ENCODE data around the gene NELL1.

NELL1 gene

DNA sequence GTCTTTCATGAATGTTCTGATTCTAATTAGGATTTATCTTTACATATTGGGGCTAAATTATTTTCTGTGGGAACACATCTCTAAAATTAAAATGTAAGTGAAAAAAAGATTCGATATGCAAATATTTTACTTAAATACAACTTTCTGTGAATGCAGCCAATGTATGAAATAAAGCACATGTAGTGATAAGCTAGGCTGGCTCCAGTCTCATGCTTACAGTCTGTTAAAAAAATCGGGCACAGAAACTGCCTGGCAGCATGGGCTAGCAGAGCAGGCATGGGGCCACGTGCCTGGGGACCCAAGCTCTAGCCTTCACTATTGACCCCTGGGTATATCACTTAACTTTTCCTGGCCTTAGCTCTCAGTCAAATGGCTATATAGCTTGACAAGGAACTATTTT, 46.5 kb downstream of the NELL1 start:
- TF ChIP-seq SIN3A (IDR thresholded peaks at IDR 0.05; ENCODE audit: borderline replicate concordance, insufficient read depth, low read length) = no peak
- no peak for TF ChIP-seq TAF1 (IDR thresholded peaks at IDR 0.05; ENCODE audit: borderline replicate concordance, insufficient read depth, low read length)
- no peak for TF ChIP-seq POLR2AphosphoS5 (IDR thresholded peaks at IDR 0.05; ENCODE audit: low read depth, low read length)
- no peak for TF ChIP-seq FOXP2 (optimal IDR thresholded peaks at IDR 0.05; ENCODE audit: borderline replicate concordance, extremely low read depth, extremely low read length, insufficient read depth)
- TF ChIP-seq, protein P1, sequence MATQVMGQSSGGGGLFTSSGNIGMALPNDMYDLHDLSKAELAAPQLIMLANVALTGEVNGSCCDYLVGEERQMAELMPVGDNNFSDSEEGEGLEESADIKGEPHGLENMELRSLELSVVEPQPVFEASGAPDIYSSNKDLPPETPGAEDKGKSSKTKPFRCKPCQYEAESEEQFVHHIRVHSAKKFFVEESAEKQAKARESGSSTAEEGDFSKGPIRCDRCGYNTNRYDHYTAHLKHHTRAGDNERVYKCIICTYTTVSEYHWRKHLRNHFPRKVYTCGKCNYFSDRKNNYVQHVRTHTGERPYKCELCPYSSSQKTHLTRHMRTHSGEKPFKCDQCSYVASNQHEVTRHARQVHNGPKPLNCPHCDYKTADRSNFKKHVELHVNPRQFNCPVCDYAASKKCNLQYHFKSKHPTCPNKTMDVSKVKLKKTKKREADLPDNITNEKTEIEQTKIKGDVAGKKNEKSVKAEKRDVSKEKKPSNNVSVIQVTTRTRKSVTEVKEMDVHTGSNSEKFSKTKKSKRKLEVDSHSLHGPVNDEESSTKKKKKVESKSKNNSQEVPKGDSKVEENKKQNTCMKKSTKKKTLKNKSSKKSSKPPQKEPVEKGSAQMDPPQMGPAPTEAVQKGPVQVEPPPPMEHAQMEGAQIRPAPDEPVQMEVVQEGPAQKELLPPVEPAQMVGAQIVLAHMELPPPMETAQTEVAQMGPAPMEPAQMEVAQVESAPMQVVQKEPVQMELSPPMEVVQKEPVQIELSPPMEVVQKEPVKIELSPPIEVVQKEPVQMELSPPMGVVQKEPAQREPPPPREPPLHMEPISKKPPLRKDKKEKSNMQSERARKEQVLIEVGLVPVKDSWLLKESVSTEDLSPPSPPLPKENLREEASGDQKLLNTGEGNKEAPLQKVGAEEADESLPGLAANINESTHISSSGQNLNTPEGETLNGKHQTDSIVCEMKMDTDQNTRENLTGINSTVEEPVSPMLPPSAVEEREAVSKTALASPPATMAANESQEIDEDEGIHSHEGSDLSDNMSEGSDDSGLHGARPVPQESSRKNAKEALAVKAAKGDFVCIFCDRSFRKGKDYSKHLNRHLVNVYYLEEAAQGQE (IDR thresholded peaks at IDR 0.05; ENCODE audit: insufficient read depth in 1 of 2, low read depth in 2 of 2, low read length in 2 of 2) = no peak

DNA sequence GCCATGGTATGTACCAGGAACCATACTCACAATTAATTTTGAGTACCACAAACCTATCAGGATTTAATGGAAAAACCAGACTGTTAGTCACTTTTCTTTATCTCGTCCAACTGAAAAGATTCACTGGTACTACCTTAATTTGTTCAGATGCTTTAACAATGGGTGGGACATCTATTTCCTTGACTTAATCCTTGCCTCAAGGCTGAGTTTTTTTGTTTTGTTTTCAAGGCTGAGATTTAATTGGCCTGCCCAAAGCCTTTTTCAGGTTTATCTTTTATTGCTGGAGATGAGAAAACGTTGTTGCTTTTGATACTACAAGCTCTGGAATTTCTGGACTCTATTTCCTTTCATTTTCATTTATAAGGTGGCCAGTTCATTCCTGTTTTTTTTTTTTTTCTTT, 50.4 kb downstream of the NELL1 start:
- TF ChIP-seq, protein P1 (IDR thresholded peaks at IDR 0.05; ENCODE audit: insufficient read depth in 1 of 2, low read depth in 2 of 2, low read length in 2 of 2) = no peak
- no peak for TF ChIP-seq POLR2AphosphoS5 (IDR thresholded peaks at IDR 0.05; ENCODE audit: low read depth, low read length)
- TF ChIP-seq TAF1 (IDR thresholded peaks at IDR 0.05; ENCODE audit: borderline replicate concordance, insufficient read depth, low read length) = no peak
- TF ChIP-seq SIN3A (IDR thresholded peaks at IDR 0.05; ENCODE audit: borderline replicate concordance, insufficient read depth, low read length) = no peak
- no peak for TF ChIP-seq FOXP2 (optimal IDR thresholded peaks at IDR 0.05; ENCODE audit: borderline replicate concordance, extremely low read depth, extremely low read length, insufficient read depth)

DNA sequence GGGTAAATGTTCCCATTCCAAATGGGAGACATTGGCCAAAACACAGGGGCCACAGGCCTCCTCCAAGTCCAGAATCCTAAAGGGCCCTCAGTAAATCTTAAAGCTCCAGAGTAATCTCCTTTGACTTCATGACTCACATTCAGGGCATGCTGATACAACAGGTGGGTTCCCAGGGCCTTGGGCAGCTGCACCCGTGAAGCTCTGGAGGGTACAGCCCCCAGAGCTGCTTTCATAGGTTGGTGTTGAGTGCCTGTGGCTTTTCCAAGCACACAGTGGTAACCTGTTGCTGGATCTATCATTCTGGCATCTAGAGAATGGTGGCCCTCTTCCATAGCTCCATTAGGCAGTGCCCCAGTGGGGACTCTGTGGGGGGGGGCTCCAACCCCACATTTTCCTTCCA, 54.0 kb downstream of the NELL1 start:
- no peak for TF ChIP-seq FOXP2 (optimal IDR thresholded peaks at IDR 0.05; ENCODE audit: borderline replicate concordance, extremely low read depth, extremely low read length, insufficient read depth)
- no peak for TF ChIP-seq TAF1 (IDR thresholded peaks at IDR 0.05; ENCODE audit: borderline replicate concordance, insufficient read depth, low read length)
- no peak for TF ChIP-seq SIN3A (IDR thresholded peaks at IDR 0.05; ENCODE audit: borderline replicate concordance, insufficient read depth, low read length)
- no peak for TF ChIP-seq POLR2AphosphoS5 (IDR thresholded peaks at IDR 0.05; ENCODE audit: low read depth, low read length)
- TF ChIP-seq, protein P1 (IDR thresholded peaks at IDR 0.05; ENCODE audit: insufficient read depth in 1 of 2, low read depth in 2 of 2, low read length in 2 of 2) = no peak

DNA sequence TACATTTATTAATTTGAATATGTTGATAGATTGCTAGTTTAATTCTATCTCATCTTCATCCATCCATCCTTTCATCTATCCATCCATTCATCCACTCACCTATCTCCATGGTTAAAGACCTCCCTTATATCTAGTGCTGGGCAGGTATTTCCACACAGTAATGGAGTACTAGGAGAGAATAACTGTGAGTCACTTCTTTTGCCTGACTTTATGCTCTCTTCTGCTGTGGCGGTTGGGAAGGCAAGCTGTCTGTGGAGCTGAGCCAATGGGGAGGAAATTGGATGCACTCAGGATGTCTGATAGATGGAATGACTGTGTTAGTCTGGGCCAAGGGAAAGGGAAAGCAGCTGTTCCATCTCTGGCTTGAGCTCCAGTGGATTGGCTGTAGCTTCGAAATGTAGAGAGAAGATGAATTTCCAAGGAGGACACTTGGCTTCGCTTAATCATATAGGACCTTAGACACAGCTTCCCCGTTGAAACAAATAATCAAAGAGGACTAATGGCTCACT, 60.3 kb downstream of the NELL1 start:
- TF ChIP-seq TAF1 (IDR thresholded peaks at IDR 0.05; ENCODE audit: borderline replicate concordance, insufficient read depth, low read length) (no peak), SIN3A (IDR thresholded peaks at IDR 0.05; ENCODE audit: borderline replicate concordance, insufficient read depth, low read length) (no peak), POLR2AphosphoS5 (IDR thresholded peaks at IDR 0.05; ENCODE audit: low read depth, low read length) (no peak)

DNA sequence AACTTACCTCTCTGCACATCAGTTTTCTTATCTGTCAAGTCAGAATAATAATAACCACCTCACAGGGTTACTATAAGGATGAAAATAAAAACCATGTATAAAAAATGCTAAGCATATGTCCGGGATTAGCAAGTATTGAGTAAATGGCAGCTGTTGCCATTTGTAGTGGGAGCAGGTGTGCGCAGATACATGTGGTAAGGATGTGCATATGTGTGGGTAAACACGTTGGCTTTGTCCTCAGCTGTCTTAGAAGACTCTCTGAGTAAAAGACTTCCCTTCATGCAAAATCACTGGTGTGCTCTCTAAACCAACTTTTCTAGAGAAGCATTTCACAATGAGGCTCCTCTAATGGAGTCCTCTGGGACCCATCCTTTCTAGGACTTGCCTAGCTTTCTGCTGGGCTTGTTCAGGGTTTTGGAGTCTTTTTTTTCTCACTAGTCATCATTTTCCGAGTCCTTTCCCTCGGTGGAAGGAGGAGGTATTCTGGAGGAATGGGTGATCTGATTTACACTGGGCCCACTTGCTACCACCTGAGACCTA, 62.4 kb downstream of the NELL1 start:
- TF ChIP-seq TAF1 (IDR thresholded peaks at IDR 0.05; ENCODE audit: borderline replicate concordance, insufficient read depth, low read length) = no peak
- no peak for TF ChIP-seq SIN3A (IDR thresholded peaks at IDR 0.05; ENCODE audit: borderline replicate concordance, insufficient read depth, low read length)
- TF ChIP-seq POLR2AphosphoS5 (IDR thresholded peaks at IDR 0.05; ENCODE audit: low read depth, low read length) = no peak
- TF ChIP-seq, protein P1 (IDR thresholded peaks at IDR 0.05; ENCODE audit: insufficient read depth in 1 of 2, low read depth in 2 of 2, low read length in 2 of 2) = no peak
- no peak for TF ChIP-seq FOXP2 (optimal IDR thresholded peaks at IDR 0.05; ENCODE audit: borderline replicate concordance, extremely low read depth, extremely low read length, insufficient read depth)
